ENCODE data around the gene DOCK10. TPM values are rescaled to one million over a fixed set of nuclear protein-coding genes. Genes with fewer than 3 reads are reported as not detected.

DOCK10 gene
- total and polyA plus RNA-seq, 10 of the 15 experiments (the other 5 are each of a cell fraction or from before 2014, with no cell fraction given) = 16.9 to 120 (median 85.5) TPM

DNA sequence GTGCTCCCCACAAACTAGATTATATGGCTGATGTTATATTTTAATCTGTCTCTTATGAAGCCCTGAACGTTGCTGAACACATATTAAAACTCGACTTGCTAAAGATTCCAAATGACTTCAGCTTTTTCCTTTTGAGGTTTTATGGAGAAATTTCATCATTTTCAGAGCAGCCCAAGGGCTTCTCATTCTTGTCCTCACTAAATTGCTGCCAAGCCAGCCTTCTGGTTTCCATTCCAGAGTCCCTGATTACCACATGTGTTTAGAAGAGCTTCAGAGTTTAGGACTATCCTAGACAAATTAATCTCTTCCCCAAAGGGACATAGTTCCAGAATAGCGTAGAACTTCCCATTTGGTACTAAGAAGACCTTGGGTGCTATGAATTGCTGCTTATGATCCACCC is 248.3 kb downstream of the DOCK10 start:
- Histone ChIP-seq H3K27ac (ENCODE audit: control insufficient read depth, insufficient read depth) (no peak overlapping the region), H3K79me2 (ENCODE audit: control insufficient read depth, insufficient read depth, low read length) (no peaks in the 10 kb centered on the region), H3K9ac (ENCODE audit: control insufficient read depth, insufficient read depth, low read length) (no peak overlapping the region), H3K9me3 (replicated peaks; ENCODE audit: control insufficient read depth, insufficient read depth, low read length) (no peaks in the 10 kb centered on the region), H3K4me3 (no peak overlapping the region), H3K4me1 (ENCODE audit: control insufficient read depth, insufficient read depth, low read length) (no peaks in the 10 kb centered on the region), H3K27me3 (replicated peaks in 1 of 2; ENCODE audit: control insufficient read depth in 2 of 2, insufficient read depth in 2 of 2, low read length in 1 of 2) (no peaks in the 10 kb centered on the region), H4K20me1 (ENCODE audit: control insufficient read depth, insufficient read depth) (no peaks in the 10 kb centered on the region), H3K4me2 (ENCODE audit: control insufficient read depth, insufficient read depth) (no peak overlapping the region), H3K36me3 (ENCODE audit: control insufficient read depth in 2 of 2, insufficient read depth in 2 of 2, low read length in 1 of 2) (peaks cover 6 to 44% of the 10 kb centered on the region in 2 experiments; a peak in 3 of 4 replicates), H2AFZ (ENCODE audit: control insufficient read depth, low read depth, low read length) (no peak overlapping the region)
- TF ChIP-seq CEBPB (IDR thresholded peaks at IDR 0.05; ENCODE audit: borderline replicate concordance in 1 of 2, low read depth in 2 of 2, low read length in 2 of 2) = no peak
- TF ChIP-seq SIN3A (IDR thresholded peaks at IDR 0.05; ENCODE audit: low read depth, low read length) = no peak
- TF ChIP-seq SMC3 (IDR thresholded peaks at IDR 0.05; ENCODE audit: borderline replicate concordance, low read length) = no peak
- no peak for TF ChIP-seq PAX8 (IDR thresholded peaks at IDR 0.05)
- TF ChIP-seq NRF1 (conservative IDR thresholded peaks at IDR 0.05; ENCODE audit: low read depth, low read length) = no peak
- no peak for TF ChIP-seq SMAD1 (IDR thresholded peaks at IDR 0.05; ENCODE audit: low read depth, partially characterized antibody)
- TF ChIP-seq, protein P1, sequence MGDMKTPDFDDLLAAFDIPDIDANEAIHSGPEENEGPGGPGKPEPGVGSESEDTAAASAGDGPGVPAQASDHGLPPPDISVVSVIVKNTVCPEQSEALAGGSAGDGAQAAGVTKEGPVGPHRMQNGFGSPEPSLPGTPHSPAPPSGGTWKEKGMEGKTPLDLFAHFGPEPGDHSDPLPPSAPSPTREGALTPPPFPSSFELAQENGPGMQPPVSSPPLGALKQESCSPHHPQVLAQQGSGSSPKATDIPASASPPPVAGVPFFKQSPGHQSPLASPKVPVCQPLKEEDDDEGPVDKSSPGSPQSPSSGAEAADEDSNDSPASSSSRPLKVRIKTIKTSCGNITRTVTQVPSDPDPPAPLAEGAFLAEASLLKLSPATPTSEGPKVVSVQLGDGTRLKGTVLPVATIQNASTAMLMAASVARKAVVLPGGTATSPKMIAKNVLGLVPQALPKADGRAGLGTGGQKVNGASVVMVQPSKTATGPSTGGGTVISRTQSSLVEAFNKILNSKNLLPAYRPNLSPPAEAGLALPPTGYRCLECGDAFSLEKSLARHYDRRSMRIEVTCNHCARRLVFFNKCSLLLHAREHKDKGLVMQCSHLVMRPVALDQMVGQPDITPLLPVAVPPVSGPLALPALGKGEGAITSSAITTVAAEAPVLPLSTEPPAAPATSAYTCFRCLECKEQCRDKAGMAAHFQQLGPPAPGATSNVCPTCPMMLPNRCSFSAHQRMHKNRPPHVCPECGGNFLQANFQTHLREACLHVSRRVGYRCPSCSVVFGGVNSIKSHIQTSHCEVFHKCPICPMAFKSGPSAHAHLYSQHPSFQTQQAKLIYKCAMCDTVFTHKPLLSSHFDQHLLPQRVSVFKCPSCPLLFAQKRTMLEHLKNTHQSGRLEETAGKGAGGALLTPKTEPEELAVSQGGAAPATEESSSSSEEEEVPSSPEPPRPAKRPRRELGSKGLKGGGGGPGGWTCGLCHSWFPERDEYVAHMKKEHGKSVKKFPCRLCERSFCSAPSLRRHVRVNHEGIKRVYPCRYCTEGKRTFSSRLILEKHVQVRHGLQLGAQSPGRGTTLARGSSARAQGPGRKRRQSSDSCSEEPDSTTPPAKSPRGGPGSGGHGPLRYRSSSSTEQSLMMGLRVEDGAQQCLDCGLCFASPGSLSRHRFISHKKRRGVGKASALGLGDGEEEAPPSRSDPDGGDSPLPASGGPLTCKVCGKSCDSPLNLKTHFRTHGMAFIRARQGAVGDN (IDR thresholded peaks at IDR 0.05) = no peak
- TF ChIP-seq, protein P2, sequence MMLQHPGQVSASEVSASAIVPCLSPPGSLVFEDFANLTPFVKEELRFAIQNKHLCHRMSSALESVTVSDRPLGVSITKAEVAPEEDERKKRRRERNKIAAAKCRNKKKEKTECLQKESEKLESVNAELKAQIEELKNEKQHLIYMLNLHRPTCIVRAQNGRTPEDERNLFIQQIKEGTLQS (IDR thresholded peaks at IDR 0.05; ENCODE audit: borderline replicate concordance, extremely low read depth, low read depth, low read length) = no peak
- no peak for TF ChIP-seq RB1 (IDR thresholded peaks at IDR 0.05; ENCODE audit: borderline replicate concordance)
- no peak for TF ChIP-seq TCF3 (IDR thresholded peaks at IDR 0.05; ENCODE audit: borderline replicate concordance, insufficient read depth, low read depth, low read length)
- no peak for TF ChIP-seq RAD51 (IDR thresholded peaks at IDR 0.05)
- TF ChIP-seq NBN (IDR thresholded peaks at IDR 0.05) = no peak
- TF ChIP-seq YY1 (IDR thresholded peaks at IDR 0.05; ENCODE audit: low read depth, low read length) = no peak
- TF ChIP-seq ESRRA (IDR thresholded peaks at IDR 0.05; ENCODE audit: low read length) = no peak
- TF ChIP-seq ZNF217 (IDR thresholded peaks at IDR 0.05) = no peak
- no peak for TF ChIP-seq DPF2 (IDR thresholded peaks at IDR 0.05)
- no peak for TF ChIP-seq CHD4 (IDR thresholded peaks at IDR 0.05)
- TF ChIP-seq MYC (IDR thresholded peaks at IDR 0.05; ENCODE audit: insufficient read depth, insufficient read length, insufficient replicate concordance, low read length, severe bottlenecking) = no peak
- TF ChIP-seq NFYA (IDR thresholded peaks at IDR 0.05; ENCODE audit: borderline replicate concordance, low read depth, low read length) = no peak
- ATAC-seq (no peak), DNase-seq (ENCODE audit: low read depth, low spot score) (no peak), FAIRE-seq (no peak)
- in situ Hi-C loops (cut with MboI) = no loop called here
- BruUV-seq (replicated peaks) = no TSS peak
- CTCF ChIA-PET = no interaction called here
- intact Hi-C loops (cut with micrococcal nuclease; ENCODE audit: unreplicated experiment) = no loop called here
- RAD21 ChIA-PET (ENCODE audit: unreplicated experiment) = no interaction called here
- 36% methylated on average over 3 of the region's 3 CpGs for WGBS (ENCODE audit: insufficient coverage, insufficient replicate concordance, low lambda C conversion rate, missing lambda C conversion rate)
- POLR2A ChIA-PET = no interaction called here
- SMC1A ChIA-PET (ENCODE audit: uncharacterized antibody, unreplicated experiment) = interaction anchor here (0.7 to 0.9 kb wide), 2 partner anchors 79 to 209 kb away, joined by 3 read pairs; no protein-coding TSS in a partner anchor
